SU-DHL-6 (cell line): ENCODE measurements around the gene MGMT.

Experiments
- H2AFZ ChIP-seq: fragments of 200-600 bp; sonication (generic); 2 replicates; pipeline ENCODE4 v1.6.1; 2014; ENCODE audit warnings: low read depth, mild to moderate bottlenecking, moderate library complexity, mixed read lengths, antibody characterized with exemption, low read length; ENCODE audit not compliant: severe bottlenecking
- H3F3A ChIP-seq: fragments of 200-600 bp; shearing (Covaris generic); 2 replicates; pipeline ENCODE4 v1.6.0; 2016; ENCODE audit warnings: antibody characterized with exemption, mild to moderate bottlenecking; ENCODE audit not compliant: insufficient read depth
- H3K27ac ChIP-seq: fragments of 200-600 bp; sonication (generic); 2 replicates; pipeline ENCODE4 v1.5.1; 2016; ENCODE audit warnings: low read depth, mild to moderate bottlenecking, low read length, moderate library complexity, mixed read lengths
- H3K27me3 ChIP-seq: fragments of 200-600 bp; sonication (generic), shearing (Covaris generic); 2 replicates; pipeline ENCODE4 v1.6.0; 2014; ENCODE audit warnings: mild to moderate bottlenecking, low read length
- H3K36me3 ChIP-seq: fragments of 200-600 bp; sonication (generic); 2 replicates; pipeline ENCODE4 v1.6.1; 2014; ENCODE audit warnings: mild to moderate bottlenecking, low read length, mixed read lengths
- H3K4me2 ChIP-seq: fragments of 300-600, 200-600 bp; shearing (Covaris generic), sonication (generic); 2 replicates; pipeline ENCODE4 v1.6.0; 2014; ENCODE audit warnings: low read length, low read depth, mild to moderate bottlenecking; ENCODE audit not compliant: poor library complexity, severe bottlenecking
- H3K4me3 ChIP-seq: fragments of 200-600 bp; sonication (generic); 2 replicates; pipeline ENCODE4 v1.5.1; 2014; ENCODE audit warnings: antibody characterized with exemption, low read length, mild to moderate bottlenecking, mixed read lengths; ENCODE audit not compliant: insufficient read depth, poor library complexity, severe bottlenecking
- H3K79me2 ChIP-seq: fragments of 200-600 bp; sonication (generic); 2 replicates; pipeline ENCODE4 v1.6.1; 2014; ENCODE audit warnings: mild to moderate bottlenecking, low read length, moderate library complexity; ENCODE audit not compliant: insufficient read depth
- H3K9ac ChIP-seq: fragments of 200-600 bp; sonication (generic); 2 replicates; pipeline ENCODE4 v1.7.0; 2014; ENCODE audit warnings: mild to moderate bottlenecking, low read length
- H3K9me2 ChIP-seq: fragments of 200-600 bp; sonication (generic); replicated peaks from 2 replicates; pipeline ENCODE4 v1.6.1; 2014; ENCODE audit warnings: low read length; ENCODE audit not compliant: insufficient read depth
- H3K9me3 ChIP-seq: fragments of 200-600 bp; sonication (generic); 2 replicates; pipeline ENCODE4 v1.6.1; 2014; ENCODE audit warnings: low read length, mixed read lengths; ENCODE audit not compliant: insufficient read depth
- H4K20me1 ChIP-seq: fragments of 200-600 bp; sonication (generic); 2 replicates; pipeline ENCODE4 v1.6.1; 2014; ENCODE audit warnings: low read depth, mild to moderate bottlenecking, antibody characterized with exemption, low read length, moderate library complexity, mixed read lengths
- CTCF ChIP-seq: fragments of 200-600 bp; sonication (generic); IDR thresholded peaks from one replicate; pipeline ENCODE4 v1.5.1; 2017; ENCODE audit warnings: antibody characterized with exemption, mild to moderate bottlenecking, low read length, moderate library complexity; ENCODE audit not compliant: insufficient read depth, poor library complexity, severe bottlenecking
- EZH2phosphoT487 ChIP-seq: fragments of 200-600 bp; sonication (generic), shearing (Covaris generic); conservative IDR thresholded peaks from 2 replicates; pipeline ENCODE4 v1.6.1; 2018; ENCODE audit warnings: mild to moderate bottlenecking, antibody characterized with exemption, low read length, moderate library complexity, mixed read lengths

The MGMT gene

GRCh38 chr10:129807211-129807610, 340.2 kb downstream of the MGMT start:
- TF ChIP-seq EZH2phosphoT487 (no peak), CTCF (no peak)
- Histone ChIP-seq H3K9me3 (no peaks in the 10 kb centered on the region), H2AFZ (no peak overlapping the region), H4K20me1 (no peaks in the 10 kb centered on the region), H3K4me3 (no peak overlapping the region), H3K36me3 (no peaks in the 10 kb centered on the region), H3K4me2 (no peak overlapping the region), H3F3A (no peaks in the 10 kb centered on the region), H3K9ac (no peak overlapping the region), H3K79me2 (no peaks in the 10 kb centered on the region), H3K27me3 (no peaks in the 10 kb centered on the region), H3K27ac (no peak overlapping the region), H3K9me2 (no peaks in the 10 kb centered on the region)

- Histone ChIP-seq H3K4me2 (no peak overlapping the region), H3K36me3 (no peaks in the 10 kb centered on the region), H3K79me2 (no peaks in the 10 kb centered on the region), H4K20me1 (no peaks in the 10 kb centered on the region), H3K27ac (no peak overlapping the region), H3K9me2 (no peaks in the 10 kb centered on the region), H2AFZ (no peak overlapping the region), H3K9ac (no peak overlapping the region), H3F3A (no peaks in the 10 kb centered on the region), H3K27me3 (no peaks in the 10 kb centered on the region), H3K4me3 (no peak overlapping the region), H3K9me3 (no peaks in the 10 kb centered on the region)
- TF ChIP-seq EZH2phosphoT487 (no peak), CTCF (no peak)
Observed at GRCh38 chr10:129808092-129808983, 341.3 kb downstream of the MGMT start.

GRCh38 chr10:129809431-129809830, 342.4 kb downstream of the MGMT start:
- no peak overlapping the region for H3K9ac ChIP-seq
- no peak overlapping the region for H3K27ac ChIP-seq
- H3K9me3 ChIP-seq = no peaks in the 10 kb centered on the region
- H3K9me2 ChIP-seq = no peaks in the 10 kb centered on the region
- H3K4me2 ChIP-seq = no peak overlapping the region
- no peak overlapping the region for H2AFZ ChIP-seq
- no peaks in the 10 kb centered on the region for H4K20me1 ChIP-seq
- TF ChIP-seq EZH2phosphoT487 (no peak), CTCF (no peak)
- no peaks in the 10 kb centered on the region for H3K36me3 ChIP-seq
- no peaks in the 10 kb centered on the region for H3K27me3 ChIP-seq
- H3K79me2 ChIP-seq = no peaks in the 10 kb centered on the region
- no peak overlapping the region for H3K4me3 ChIP-seq
- no peaks in the 10 kb centered on the region for H3F3A ChIP-seq
